Esophagus squamous epithelium (tissue), 4 donors: ENCODE data around the gene PHEX.

Experiments
- POLR2A ChIP-seq, 4 donors: fragments of 450-650 bp; IDR thresholded peaks; one replicate each; pipeline ENCODE4 v1.6.1; 2017; ENCODE audit warnings: antibody characterized with exemption in 4 of 4, mild to moderate bottlenecking in 4 of 4, moderate library complexity in 3 of 4
- TF ChIP-seq, protein P1 (sequence below), 6 experiments: fragments of 450-650 bp in 4 of 6; fragments of 200-600 bp in 2 of 6; sonication (generic) in 2 of 6; IDR thresholded peaks; one replicate each; pipeline ENCODE4 v1.5.1; 2016 to 2019; ENCODE audit warnings: antibody characterized with exemption in 6 of 6, mild to moderate bottlenecking in 4 of 6, moderate library complexity in 4 of 6

DNA sequence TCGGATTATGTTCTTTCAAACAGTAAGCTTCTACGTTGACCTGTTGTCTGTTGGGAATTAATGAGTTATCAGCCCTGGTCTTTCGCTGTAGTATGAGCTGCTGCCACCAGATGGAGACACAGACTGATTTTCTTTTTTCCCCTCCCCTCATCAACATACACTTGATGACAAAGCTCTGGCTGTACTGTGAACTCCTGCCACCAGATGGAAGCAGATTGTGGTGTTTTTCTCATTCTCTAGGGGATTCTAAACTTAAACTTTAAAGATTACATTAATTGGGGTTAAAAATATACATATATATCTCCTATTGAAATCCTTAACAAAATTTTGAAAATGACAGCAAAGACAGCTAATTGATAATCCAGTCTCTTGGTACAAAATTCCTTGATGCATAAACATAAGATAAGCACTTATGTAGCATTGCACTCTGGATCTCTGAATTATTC, 46.8 kb upstream of the PHEX start:
- TF ChIP-seq, protein P1, sequence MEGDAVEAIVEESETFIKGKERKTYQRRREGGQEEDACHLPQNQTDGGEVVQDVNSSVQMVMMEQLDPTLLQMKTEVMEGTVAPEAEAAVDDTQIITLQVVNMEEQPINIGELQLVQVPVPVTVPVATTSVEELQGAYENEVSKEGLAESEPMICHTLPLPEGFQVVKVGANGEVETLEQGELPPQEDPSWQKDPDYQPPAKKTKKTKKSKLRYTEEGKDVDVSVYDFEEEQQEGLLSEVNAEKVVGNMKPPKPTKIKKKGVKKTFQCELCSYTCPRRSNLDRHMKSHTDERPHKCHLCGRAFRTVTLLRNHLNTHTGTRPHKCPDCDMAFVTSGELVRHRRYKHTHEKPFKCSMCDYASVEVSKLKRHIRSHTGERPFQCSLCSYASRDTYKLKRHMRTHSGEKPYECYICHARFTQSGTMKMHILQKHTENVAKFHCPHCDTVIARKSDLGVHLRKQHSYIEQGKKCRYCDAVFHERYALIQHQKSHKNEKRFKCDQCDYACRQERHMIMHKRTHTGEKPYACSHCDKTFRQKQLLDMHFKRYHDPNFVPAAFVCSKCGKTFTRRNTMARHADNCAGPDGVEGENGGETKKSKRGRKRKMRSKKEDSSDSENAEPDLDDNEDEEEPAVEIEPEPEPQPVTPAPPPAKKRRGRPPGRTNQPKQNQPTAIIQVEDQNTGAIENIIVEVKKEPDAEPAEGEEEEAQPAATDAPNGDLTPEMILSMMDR (IDR thresholded peaks at IDR 0.05) = peak; percentile 88 to 96 (median 91)
- no peak for TF ChIP-seq POLR2A (IDR thresholded peaks at IDR 0.05)
